Kidney (tissue), 14 donors: ENCODE results near the gene SMARCD1. TPM values are rescaled to one million over a fixed set of nuclear protein-coding genes. Genes with fewer than 3 reads are reported as not detected.

ENCODE experiments used
- DNase-seq, 5 donors: peaks; one replicate each; pipeline ENCODE4 v3.0.0-alpha.2; 2013 to 2020
- FAIRE-seq: peaks from 2 replicates; lab custom pipeline; 2012; peaks lifted over from hg19 to GRCh38; lab: Jason Lieb, UNC
- H3K27ac ChIP-seq, 2 donors: one replicate each; pipeline ENCODE4 v1.7.0; 2013; ENCODE audit warnings: low read depth in 2 of 2, low read length in 2 of 2, inconsistent platforms in 1 of 2
- H3K27me3 ChIP-seq: one replicate; pipeline ENCODE4 v1.7.1; 2013; ENCODE audit warnings: low read length, inconsistent platforms; ENCODE audit not compliant: control insufficient read depth, insufficient read depth
- H3K36me3 ChIP-seq, 3 donors: one replicate each; pipeline versions ENCODE4 v1.7.0 to v1.7.1; 2013; ENCODE audit warnings: low read length in 3 of 3, control low read depth in 1 of 3, inconsistent platforms in 1 of 3; ENCODE audit not compliant: insufficient read depth in 3 of 3, control insufficient read depth in 2 of 3
- H3K4me1 ChIP-seq, 3 donors: one replicate each; pipeline versions ENCODE4 v1.7.0 to v1.7.1; 2013; ENCODE audit warnings: low read length in 3 of 3, inconsistent platforms in 1 of 3, low read depth in 1 of 3; ENCODE audit not compliant: control insufficient read depth in 2 of 3, insufficient read depth in 2 of 3
- H3K4me3 ChIP-seq, 3 donors: one replicate each; pipeline versions ENCODE4 v1.7.0 to v1.8.1; 2013; ENCODE audit warnings: low read length in 3 of 3, control low read depth in 1 of 3, inconsistent platforms in 1 of 3
- H3K9ac ChIP-seq, 3 donors: one replicate each; pipeline versions ENCODE4 v1.7.0 to v1.7.1; 2013; ENCODE audit warnings: low read length in 3 of 3, control low read depth in 1 of 3, inconsistent platforms in 1 of 3
- H3K9me3 ChIP-seq, 3 donors: one replicate each; pipeline versions ENCODE4 v1.7.0 to v1.7.1; 2013; ENCODE audit warnings: low read length in 3 of 3, control low read depth in 1 of 3, inconsistent platforms in 1 of 3; ENCODE audit not compliant: control insufficient read depth in 2 of 3, insufficient read depth in 1 of 3
- intact Hi-C: fragments of 100-400 bp; cut with DNase I; formaldehyde crosslinking; loops from one replicate; pipeline ENCODE4 v1.11.1; 2022
- polyA plus RNA-seq: library from polyadenylated mRNA; stranded (reverse); fragments of 350-450 nt; fragmentation: Illumina TruSeq; extraction: RNeasy Lipid Tissue Mini Kit (QIAGEN cat#74804); gene quantifications from one replicate; pipeline ENCODE4 v1.2.3, GENCODE V29; 2014; ENCODE audit warnings: low read depth, low replicate concordance; ENCODE audit not compliant: insufficient read depth
- total RNA-seq: library from RNA; stranded (reverse); fragmentation: NEBNext Ultra II Directional; extraction: Animal tissue kit (Norgen Biotek cat#: 25700); gene quantifications from one replicate; pipeline ENCODE4 v1.2.1, GENCODE V29; 2021
- TF ChIP-seq, protein P1 (sequence below): IDR thresholded peaks from 3 replicates; pipeline ENCODE4 v1.5.1; 2012; ENCODE audit warnings: mild to moderate bottlenecking, moderate library complexity, borderline replicate concordance; ENCODE audit not compliant: insufficient read depth; ENCODE audit errors: extremely low read depth
- donor health status: control.
- donor health status: control.
- donor health status: control.
- donor health status: control.
- donor health status: control.
- donor health status: DM: yes; HTN: yes; CAD: no.
- donor health status: Normal renal cell carcinoma (clear cell type).

SMARCD1 gene
- total and polyA plus RNA-seq, 2 donors from 2014 or later: 21.9 to 51.1 TPM

DNA sequence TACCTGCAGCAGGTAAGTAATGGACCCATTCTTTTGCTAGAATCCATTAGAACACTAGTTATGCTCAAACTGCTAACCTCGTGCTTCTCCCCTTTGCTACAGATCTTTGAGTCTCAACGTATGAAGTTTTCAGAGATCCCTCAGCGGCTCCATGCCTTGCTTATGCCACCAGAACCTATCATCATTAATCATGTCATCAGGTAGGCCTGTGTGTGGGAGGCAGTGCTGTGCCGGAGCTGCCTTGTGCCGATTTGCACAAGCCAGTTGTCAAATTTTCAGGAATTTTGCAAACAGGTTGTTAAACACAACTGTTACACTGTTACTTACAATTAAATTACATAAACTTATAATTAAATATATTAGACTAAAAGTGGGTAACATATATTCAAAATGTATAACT, 5.2 kb downstream of the SMARCD1 start:
- Histone ChIP-seq H3K4me1 (peaks cover 0 to 5% (median 4%) of the 10 kb centered on the region in 3 donors), H3K27me3 (no peaks in the 10 kb centered on the region), H3K4me3 (no peak overlapping the region), H3K36me3 (peaks cover 10 to 47% (median 39%) of the 10 kb centered on the region in 3 donors), H3K27ac (no peak overlapping the region), H3K9ac (no peak overlapping the region), H3K9me3 (no peaks in the 10 kb centered on the region)
- intact Hi-C loops: no loop called here
- TF ChIP-seq, protein P1, sequence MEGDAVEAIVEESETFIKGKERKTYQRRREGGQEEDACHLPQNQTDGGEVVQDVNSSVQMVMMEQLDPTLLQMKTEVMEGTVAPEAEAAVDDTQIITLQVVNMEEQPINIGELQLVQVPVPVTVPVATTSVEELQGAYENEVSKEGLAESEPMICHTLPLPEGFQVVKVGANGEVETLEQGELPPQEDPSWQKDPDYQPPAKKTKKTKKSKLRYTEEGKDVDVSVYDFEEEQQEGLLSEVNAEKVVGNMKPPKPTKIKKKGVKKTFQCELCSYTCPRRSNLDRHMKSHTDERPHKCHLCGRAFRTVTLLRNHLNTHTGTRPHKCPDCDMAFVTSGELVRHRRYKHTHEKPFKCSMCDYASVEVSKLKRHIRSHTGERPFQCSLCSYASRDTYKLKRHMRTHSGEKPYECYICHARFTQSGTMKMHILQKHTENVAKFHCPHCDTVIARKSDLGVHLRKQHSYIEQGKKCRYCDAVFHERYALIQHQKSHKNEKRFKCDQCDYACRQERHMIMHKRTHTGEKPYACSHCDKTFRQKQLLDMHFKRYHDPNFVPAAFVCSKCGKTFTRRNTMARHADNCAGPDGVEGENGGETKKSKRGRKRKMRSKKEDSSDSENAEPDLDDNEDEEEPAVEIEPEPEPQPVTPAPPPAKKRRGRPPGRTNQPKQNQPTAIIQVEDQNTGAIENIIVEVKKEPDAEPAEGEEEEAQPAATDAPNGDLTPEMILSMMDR: no peak
- FAIRE-seq (no peak), DNase-seq (no peak)

DNA sequence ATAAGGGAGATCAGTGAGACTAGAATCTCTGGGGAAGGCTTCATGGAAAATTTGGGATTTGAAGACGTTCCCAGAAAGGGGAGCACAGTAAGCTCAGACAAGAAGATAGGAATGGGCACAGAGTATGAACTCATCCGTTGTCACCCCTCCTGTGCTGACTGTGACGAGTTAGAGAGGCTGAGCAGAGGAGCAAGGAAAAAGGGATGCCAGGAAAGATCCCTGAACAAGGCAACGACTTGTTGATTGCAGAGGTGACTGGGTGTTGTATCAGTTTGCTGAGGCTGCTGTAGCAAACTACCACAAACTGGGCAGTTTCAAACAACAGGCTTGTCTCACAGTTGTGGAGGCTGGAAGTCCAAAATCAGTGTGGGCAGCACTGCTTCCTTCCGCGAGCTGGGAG, 12.8 kb downstream of the SMARCD1 start:
- Histone ChIP-seq H3K9me3 (no peaks in the 10 kb centered on the region), H3K36me3 (peaks cover 12 to 52% (median 39%) of the 10 kb centered on the region in 3 donors), H3K4me1 (peaks cover 0 to 10% (median 0%) of the 10 kb centered on the region in 3 donors), H3K27me3 (no peaks in the 10 kb centered on the region), H3K4me3 (no peak overlapping the region), H3K27ac (no peak overlapping the region), H3K9ac (no peak overlapping the region)
- FAIRE-seq (no peak), DNase-seq (no peak)
- TF ChIP-seq, protein P1: no peak
- intact Hi-C loops: no loop called here

DNA sequence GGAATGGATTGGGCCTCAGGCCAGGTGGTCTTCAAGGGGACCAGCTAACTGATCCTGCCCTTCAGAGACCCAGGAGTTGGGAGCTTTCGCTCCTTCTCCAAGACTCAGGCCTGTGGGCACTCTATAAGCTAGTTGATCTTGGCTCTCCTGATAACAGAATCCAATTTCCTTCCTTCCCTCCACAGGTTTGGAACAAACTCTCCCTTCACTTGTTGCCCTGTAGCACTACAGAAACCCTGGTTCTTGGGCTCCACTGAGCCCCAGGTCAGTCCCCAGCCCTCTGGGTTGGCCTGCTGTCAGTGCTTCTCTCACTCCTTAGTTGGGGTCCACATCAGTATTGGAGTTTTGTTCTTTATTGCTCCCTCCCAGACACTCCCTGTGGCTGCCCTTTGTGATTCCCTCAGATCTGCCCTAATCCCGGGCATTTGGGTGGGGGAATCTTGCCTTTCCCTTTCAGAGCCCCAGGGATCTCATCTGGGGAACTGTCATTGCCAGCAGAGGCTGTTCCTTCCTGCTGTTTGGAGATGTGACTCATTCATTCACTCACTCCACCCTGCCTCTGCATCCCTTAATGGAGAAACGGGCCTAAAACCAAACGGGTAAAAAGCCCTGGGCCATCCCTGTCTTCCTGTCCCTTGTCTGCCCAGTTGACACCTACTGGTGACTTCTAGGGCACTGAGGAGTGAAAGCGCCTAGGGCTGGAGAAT, 14.3 kb downstream of the SMARCD1 start:
- FAIRE-seq: no peak
- no peak overlapping the region for H3K27ac ChIP-seq
- TF ChIP-seq, protein P1: no peak
- no peaks in the 10 kb centered on the region for H3K27me3 ChIP-seq
- H3K36me3 ChIP-seq: peaks cover 12 to 48% (median 35%) of the 10 kb centered on the region in 3 donors
- DNase-seq: no peak
- no peak overlapping the region for H3K4me3 ChIP-seq
- intact Hi-C loops: no loop called here
- peaks cover 0 to 16% (median 7%) of the 10 kb centered on the region in 3 donors for H3K4me1 ChIP-seq
- no peaks in the 10 kb centered on the region for H3K9me3 ChIP-seq
- no peak overlapping the region for H3K9ac ChIP-seq
